Caki2 (cell line): ENCODE data around the gene BLM. TPM values are rescaled to one million over a fixed set of nuclear protein-coding genes. Genes with fewer than 3 reads are reported as not detected.
"Not testable (repeated sequence)": the region's sequence is repeated elsewhere in the genome, so short reads cannot be mapped to it uniquely, and the experiment has no call there.

Experiments
- DNase-seq: peaks from one replicate; pipeline ENCODE4 v3.0.0-alpha.2; 2015; ENCODE audit warnings: low read depth
- in situ Hi-C: cut with HindIII; loops from 2 replicates; pipeline ENCODE4 v1.10.0; 2016; ENCODE audit warnings: low sequenced_read_pairs, low pct_unique_long_range_greater_than_20kb, mixed read lengths
- total RNA-seq: library from RNA; depleted of rRNA; stranded (reverse); fragments of >200 nt; shearing (Covaris generic); gene quantifications from 2 replicates; pipeline ENCODE4 v1.2.3, GENCODE V29; 2014; ENCODE audit warnings: low replicate concordance

The BLM gene
- total RNA-seq, 1 experiment from 2014 or later, result 12.5 TPM

DNA sequence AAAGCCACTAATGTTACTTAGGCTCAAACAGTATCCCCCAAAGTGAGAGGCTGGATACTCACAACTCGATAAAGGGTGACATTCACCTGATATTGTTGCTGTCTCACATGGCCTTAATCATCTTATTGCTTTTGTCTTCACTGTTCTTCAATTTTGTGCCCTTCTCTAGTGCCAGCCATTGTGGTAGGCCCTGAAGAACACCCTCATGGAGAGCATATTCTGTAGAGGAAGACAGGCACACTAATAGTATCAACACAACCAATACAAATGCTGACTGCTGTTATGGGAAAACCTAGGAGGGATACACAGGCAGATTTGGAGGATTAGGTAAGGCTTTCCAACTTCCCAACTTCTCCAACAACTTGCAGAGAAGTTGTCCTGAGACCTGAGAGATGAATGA is 4.1 kb upstream of the BLM start:
- DNase-seq, result no peak
- in situ Hi-C loops, result no loop called here

DNA sequence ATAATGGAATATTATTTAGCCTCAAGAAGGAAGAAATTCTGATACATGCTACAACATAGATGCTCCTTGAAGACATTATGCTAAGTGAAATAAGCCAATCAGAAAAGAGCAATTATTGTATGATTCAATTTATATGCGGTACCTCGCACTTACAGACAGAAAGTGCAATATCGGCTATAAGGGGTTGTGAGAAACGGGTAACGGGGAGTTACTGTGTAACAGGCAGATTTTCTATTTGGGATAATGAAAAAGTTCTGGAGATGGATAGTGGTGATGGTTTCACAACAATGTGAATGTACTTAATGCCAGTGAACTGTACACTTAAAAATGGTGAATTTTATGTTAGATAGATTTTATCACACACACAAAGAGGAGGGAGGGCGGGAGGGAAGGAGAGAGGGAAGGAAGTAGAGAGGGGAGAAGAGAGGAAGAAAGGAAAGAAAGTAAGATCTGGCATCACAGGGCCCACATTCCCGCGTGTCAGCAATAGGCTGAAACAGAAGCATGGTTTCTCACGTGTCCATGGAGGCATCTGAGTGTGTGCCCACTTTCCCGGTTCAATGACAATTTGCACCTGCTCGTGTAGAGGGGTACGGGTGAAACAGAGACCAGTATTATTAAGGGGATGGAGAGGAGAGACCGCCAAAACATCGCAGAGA is 700 bp upstream of the BLM start:
- no peak for DNase-seq
- in situ Hi-C loops, result no loop called here

DNA sequence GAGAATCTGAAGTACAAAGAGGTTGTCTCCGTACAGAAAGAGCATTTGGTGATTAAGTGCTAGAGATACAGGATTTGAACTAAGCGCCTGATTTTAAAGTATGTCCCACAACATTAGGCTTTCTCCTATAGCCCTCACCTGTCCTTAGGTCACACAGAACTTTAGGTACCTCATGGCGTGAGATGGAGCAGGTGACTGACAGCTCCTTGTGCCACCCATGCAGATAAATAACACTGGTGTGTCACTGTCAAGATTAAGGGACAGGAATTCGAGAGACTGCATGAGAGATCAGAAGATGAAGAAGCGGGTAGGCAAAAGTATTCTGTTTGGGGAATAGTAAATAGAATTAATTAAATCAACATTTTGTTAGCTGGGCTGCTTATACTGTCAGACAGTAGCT is 1.1 kb downstream of the BLM start:
- in situ Hi-C loops, result no loop called here
- no peak for DNase-seq

DNA sequence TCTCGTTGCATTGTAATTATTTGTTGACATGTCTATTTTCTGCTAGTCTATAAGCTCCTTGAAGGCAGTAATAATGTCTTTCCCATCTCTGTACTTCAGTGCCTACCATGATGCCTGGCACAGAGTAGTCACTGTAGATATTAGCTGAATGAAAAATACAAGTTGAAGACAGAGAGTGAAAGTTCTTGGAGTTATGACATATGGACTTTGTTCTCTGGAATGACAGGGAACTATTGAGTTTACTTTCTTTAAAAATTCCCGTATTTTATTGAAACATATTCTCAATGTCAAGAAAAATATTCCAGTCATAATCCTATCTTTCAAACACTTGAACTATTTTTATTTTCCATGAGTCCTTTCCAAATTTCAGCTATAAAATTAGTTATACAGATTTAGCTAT is 3.0 kb downstream of the BLM start:
- no peak for DNase-seq
- in situ Hi-C loops, result no loop called here

GRCh38 chr15:90729261-90729660 is 12.1 kb downstream of the BLM start:
- in situ Hi-C loops, result no loop called here
- no peak for DNase-seq

GRCh38 chr15:90730290-90730689 is 13.1 kb downstream of the BLM start:
- in situ Hi-C loops, result no loop called here
- DNase-seq, result no peak

DNA sequence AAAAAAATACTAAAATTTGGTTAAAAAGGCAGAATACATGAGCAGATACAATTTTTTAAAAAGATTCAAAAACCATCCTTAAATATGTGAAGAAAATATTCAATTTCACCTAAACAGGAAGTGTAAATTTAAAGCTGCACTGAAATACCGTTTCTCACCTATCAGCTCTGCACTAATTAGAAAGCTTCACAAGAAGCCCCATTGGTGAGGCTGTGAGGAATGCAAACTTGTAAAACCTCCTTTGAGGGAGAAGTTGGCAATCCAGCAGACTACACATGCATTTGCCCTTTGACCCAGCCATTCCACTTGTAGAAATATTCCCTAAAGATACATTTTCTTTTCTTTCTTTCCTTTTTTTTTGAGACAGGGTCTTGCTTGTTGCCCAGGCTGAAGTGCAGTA is 18.8 kb downstream of the BLM start:
- DNase-seq, result no peak
- in situ Hi-C loops, result no loop called here

- in situ Hi-C loops, DNase-seq: not testable (repeated sequence)
These were observed 23.4 kb downstream of the BLM start for GRCh38 chr15:90740545-90740944.

DNA sequence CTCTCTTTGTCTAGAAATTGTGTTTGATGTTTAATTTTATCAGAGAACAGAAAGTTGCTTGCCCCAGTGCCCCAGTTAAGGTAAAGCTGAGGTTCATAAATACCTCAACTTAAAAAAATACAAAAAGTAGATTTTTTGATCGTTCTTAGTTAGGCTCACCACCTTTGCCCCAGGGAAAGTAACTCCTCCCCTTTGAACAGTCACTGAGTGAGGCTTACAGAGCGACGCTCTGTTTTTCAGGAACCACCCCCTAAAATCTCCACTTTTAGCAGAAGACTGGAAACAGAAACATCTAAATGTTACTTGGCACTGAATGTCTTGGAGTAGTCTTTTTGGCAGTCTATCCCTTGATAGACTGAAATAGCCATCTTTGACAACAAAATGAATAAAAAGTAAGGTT is 24.9 kb downstream of the BLM start:
- DNase-seq, result no peak
- in situ Hi-C loops, result no loop called here

DNA sequence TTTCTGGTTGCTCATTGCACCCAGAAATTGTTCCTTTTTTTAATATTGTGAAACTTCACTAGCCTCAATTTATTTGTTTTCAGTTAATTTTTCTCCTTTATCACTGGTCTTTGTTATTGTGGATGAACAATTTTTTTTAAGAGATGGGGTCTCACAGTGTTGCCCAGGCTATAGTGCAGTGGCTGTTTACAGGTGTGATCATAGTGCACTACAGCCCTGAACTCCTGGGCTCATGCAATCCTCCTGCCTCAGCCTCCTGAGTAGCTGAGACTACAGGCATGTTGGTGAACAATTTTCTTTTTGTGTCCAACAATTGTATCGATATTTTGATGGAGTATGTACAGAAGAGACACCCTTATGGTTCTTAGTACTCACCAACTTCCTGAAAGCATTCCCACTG is 26.3 kb downstream of the BLM start:
- DNase-seq, result no peak
- in situ Hi-C loops, result no loop called here

DNA sequence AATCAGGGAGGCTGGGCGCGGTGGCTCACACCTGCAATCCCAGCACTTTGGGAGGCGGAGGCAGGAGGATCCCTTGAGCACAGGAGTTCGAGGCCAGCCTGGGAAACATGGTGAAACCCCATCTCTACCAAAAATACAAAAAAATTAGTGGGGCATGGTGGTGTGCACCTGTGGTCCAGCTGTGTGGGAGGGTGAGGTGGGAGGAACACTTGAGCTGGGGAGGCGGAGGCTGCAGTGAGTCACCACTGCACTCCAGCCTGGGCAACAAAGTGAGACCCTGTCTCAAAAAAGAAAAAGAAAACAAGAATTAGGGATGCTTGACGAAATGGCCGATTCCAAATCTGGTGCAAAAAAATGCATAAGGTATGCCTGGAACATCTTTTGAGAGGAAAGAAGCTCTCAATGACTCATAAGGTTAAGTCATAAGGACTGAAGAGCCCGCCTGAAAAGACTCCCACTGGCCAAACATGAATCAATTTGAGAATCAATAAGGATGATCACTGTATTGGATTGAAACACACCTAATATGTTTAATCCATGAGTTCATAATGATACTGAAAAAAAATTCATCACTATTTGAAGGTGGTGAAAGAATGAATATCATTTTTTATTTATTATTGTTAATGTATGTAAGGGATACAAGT is 27.7 kb downstream of the BLM start:
- in situ Hi-C loops, result no loop called here
- DNase-seq, result no peak

DNA sequence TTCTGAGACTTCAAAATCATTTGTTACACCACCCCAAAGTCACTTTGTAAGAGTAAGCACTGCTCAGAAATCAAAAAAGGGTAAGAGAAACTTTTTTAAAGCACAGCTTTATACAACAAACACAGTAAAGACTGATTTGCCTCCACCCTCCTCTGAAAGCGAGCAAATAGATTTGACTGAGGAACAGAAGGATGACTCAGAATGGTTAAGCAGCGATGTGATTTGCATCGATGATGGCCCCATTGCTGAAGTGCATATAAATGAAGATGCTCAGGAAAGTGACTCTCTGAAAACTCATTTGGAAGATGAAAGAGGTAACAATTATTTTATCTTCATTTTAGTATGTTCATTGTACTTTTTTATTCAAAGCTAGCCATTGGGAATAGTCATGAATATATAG is 32.6 kb downstream of the BLM start:
- in situ Hi-C loops, result no loop called here
- DNase-seq, result no peak

GRCh38 chr15:90750186-90750585 is 33.0 kb downstream of the BLM start:
- in situ Hi-C loops, result no loop called here
- DNase-seq, result no peak

DNA sequence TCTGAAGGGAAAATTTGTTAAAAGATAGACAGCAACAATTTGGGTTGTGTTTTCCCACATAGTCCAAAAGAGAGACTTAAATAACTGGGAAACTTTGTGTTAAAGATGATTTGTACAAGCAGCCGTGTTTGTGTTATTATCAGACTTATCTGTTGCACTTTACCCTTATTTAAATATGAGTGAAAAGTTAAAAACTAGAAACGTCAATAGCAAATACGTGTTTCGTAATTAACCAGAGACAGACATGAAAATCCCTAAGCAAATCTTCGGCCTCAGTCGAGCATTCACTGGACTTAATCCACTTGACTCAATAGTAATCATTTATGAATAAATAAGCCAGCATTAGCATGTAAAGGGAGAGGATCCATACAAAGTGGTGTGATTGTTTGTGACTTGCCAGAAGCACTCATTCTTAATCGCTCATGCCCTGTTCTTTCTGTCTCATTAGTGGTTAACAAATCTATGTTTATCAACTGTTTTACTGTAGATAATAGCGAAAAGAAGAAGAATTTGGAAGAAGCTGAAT is 34.2 kb downstream of the BLM start:
- in situ Hi-C loops, result no loop called here

DNA sequence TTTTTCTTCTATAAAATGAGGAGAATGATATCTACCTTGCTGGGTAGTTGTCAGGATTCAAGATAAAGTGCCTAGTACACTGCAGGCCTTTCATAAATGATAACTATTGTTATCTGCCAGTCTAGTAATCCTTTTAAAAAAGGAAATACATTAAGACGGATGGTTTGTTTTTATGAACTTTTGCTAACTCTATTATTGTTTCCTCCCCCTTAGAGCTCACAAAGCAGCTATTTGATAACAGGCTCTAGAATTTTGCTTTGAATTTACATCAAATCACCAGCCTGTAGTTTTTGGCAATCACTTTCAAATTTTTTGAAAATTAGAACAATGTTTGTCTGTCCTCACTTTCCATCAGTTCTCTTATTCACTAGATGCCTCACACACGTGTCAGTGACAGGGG is 39.8 kb downstream of the BLM start:
- in situ Hi-C loops, result no loop called here
- DNase-seq, result no peak

More for the DNA sequence above, 34.2 kb downstream of the BLM start:
- no peak for DNase-seq

DNA sequence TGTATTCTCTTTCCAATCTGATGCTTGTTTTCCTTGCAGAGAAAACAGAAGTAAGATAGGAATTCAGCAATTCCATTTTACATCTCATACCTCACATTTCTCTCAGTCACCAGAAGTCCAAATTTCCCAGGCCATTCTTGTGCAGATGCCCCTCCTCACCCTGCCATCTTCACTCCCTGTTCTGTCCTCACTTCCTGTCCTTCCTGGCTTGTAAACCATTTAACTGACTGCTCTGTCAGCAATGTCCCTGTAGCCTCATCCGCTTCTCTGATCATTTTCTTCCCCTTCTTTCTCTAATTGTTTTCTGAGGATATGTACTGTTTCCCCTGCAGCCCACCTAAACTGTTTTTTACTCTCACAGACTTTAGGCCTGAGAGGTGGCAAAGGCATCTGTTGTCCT is 40.3 kb downstream of the BLM start:
- in situ Hi-C loops, result no loop called here
- no peak for DNase-seq

DNA sequence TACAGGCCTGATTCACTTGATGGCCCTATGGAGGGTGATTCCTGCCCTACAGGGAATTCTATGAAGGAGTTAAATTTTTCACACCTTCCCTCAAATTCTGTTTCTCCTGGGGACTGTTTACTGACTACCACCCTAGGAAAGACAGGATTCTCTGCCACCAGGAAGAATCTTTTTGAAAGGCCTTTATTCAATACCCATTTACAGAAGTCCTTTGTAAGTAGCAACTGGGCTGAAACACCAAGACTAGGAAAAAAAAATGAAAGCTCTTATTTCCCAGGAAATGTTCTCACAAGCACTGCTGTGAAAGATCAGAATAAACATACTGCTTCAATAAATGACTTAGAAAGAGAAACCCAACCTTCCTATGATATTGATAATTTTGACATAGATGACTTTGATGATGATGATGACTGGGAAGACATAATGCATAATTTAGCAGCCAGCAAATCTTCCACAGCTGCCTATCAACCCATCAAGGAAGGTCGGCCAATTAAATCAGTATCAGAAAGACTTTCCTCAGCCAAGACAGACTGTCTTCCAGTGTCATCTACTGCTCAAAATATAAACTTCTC is 43.6 kb downstream of the BLM start:
- in situ Hi-C loops, result no loop called here
- no peak for DNase-seq

DNA sequence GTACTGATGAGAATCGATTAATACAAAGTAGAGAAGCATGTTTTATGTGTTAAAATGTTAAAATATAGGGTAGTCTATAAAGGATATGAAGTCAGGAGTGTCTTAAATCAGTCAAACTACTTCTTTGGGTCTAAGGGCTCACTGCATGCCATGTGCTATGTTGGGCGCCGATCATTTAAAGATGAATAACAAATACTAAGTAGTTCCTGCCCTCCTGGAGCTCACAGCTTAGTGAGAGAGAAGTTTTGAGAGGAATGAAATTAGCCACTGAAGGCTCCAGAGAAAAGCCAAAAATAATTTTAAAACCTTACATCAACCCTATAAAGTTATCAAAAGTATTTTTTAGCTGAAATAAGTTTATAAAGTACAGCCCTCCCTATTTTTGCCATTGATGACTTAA is 44.5 kb downstream of the BLM start:
- in situ Hi-C loops, result no loop called here
- DNase-seq, result no peak

GRCh38 chr15:90762109-90762508 is 45.0 kb downstream of the BLM start:
- DNase-seq, result no peak
- in situ Hi-C loops, result no loop called here
